Epithelial cell of proximal tubule (primary cell): ENCODE data around the gene C12orf57. TPM values are rescaled to one million over a fixed set of nuclear protein-coding genes. Genes with fewer than 3 reads are reported as not detected.

ENCODE experiments used
- DNase-seq: peaks from one replicate; pipeline ENCODE4 v3.0.0-alpha.2; 2011; ENCODE audit warnings: low read depth
- H3K4me3 ChIP-seq: 2 replicates; pipeline ENCODE4 v1.5.1; 2011; ENCODE audit warnings: low read depth, mild to moderate bottlenecking, low read length
- total RNA-seq: library from RNA; depleted of rRNA; stranded (reverse); fragments of >200 nt; gene quantifications from 2 replicates; pipeline ENCODE4 v1.2.3, GENCODE V29; 2015
- TF ChIP-seq, protein P1 (sequence below): conservative IDR thresholded peaks from 2 replicates; pipeline ENCODE4 v1.5.1; 2012; ENCODE audit warnings: low read depth, mild to moderate bottlenecking, low read length

C12orf57 gene
- total RNA-seq, 1 donor from 2014 or later: 174 TPM

DNA sequence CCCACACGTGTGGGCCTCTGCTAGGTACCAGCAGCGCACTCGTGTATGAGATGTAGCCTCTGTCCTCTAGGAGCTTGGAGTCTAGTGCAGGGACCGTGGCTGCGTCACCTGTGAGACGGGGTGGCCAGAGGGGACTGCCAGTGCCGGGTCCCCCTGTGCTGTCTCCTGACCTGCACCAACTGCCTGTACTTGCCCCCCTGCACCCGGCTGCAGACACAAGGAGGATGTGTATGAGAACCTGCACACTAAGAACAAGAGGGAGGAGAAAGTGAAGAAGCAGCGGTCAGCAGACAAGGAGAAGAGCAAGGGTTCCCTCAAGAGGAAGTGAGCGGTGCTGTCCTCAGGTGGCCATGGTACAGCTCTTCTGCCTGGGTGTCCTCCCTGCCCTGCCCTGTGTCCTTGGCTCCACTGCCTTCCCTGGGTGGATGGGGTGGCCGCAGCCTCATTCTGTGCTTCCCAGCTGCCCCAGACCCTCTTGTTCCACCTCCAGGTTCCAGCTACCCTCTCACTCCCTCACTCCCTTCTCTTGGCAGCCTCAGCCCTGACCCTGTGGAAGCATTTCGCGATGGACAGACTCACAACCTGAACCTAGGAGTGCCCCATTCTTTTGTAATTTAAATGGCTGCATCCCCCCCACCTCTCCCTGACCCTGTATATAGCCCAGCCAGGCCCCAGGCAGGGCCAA is 16.9 kb downstream of the C12orf57 start:
- no peak overlapping the region for H3K4me3 ChIP-seq
- TF ChIP-seq, protein P1, sequence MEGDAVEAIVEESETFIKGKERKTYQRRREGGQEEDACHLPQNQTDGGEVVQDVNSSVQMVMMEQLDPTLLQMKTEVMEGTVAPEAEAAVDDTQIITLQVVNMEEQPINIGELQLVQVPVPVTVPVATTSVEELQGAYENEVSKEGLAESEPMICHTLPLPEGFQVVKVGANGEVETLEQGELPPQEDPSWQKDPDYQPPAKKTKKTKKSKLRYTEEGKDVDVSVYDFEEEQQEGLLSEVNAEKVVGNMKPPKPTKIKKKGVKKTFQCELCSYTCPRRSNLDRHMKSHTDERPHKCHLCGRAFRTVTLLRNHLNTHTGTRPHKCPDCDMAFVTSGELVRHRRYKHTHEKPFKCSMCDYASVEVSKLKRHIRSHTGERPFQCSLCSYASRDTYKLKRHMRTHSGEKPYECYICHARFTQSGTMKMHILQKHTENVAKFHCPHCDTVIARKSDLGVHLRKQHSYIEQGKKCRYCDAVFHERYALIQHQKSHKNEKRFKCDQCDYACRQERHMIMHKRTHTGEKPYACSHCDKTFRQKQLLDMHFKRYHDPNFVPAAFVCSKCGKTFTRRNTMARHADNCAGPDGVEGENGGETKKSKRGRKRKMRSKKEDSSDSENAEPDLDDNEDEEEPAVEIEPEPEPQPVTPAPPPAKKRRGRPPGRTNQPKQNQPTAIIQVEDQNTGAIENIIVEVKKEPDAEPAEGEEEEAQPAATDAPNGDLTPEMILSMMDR: peak; percentile 19
- DNase-seq: no peak

DNA sequence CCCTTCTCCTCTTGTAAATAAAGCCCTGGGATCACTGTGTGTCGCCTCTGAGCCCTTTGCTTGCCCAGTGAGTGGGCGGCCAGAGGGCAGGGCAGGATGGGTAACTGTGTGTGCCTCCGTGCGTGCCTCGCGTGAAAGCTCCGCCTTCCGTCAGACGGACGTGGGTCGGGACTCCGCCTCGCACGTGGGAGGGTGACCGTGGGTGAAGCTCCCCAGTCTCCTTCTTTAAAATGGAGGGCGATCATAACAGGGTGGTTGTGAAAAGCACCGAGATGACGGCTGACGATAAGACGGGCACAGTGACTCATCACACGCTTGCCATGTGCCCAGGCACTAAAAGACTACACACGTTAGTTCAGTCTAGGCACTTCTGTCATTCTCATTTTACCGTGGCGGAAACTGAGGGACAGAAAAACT is 17.5 kb downstream of the C12orf57 start:
- TF ChIP-seq, protein P1: no peak
- H3K4me3 ChIP-seq: no peak overlapping the region
- no peak for DNase-seq

DNA sequence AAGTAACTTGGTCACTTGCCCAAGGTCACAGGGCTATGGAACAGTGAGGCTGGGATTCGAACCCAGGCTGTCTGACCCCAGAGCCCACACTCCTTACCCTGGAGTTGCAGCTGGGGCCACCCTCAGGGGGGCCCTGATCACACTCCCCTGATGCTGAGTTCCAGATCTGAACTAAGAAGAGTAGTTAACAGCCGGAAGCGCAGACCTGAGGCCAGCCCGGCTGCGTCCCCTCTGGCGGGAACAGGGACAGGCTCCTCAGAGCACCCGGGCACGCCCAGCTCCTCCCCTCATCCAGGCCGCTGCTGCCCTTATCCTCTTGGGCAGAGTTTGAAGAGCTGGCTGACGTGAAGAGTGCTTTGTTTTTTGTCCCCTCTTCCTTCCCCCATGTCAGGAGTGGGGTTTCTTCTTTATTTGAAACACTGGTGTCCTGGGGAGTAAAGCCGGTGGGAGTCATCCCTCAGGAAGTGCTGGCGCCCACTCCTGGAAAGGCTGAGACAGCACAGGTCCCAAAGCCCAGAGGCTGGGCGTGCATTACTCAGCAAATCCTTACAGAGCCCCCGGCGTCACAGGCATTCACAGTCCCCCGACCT is 18.0 kb downstream of the C12orf57 start:
- TF ChIP-seq, protein P1: peak; percentile 46
- DNase-seq: no peak
- no peak overlapping the region for H3K4me3 ChIP-seq

DNA sequence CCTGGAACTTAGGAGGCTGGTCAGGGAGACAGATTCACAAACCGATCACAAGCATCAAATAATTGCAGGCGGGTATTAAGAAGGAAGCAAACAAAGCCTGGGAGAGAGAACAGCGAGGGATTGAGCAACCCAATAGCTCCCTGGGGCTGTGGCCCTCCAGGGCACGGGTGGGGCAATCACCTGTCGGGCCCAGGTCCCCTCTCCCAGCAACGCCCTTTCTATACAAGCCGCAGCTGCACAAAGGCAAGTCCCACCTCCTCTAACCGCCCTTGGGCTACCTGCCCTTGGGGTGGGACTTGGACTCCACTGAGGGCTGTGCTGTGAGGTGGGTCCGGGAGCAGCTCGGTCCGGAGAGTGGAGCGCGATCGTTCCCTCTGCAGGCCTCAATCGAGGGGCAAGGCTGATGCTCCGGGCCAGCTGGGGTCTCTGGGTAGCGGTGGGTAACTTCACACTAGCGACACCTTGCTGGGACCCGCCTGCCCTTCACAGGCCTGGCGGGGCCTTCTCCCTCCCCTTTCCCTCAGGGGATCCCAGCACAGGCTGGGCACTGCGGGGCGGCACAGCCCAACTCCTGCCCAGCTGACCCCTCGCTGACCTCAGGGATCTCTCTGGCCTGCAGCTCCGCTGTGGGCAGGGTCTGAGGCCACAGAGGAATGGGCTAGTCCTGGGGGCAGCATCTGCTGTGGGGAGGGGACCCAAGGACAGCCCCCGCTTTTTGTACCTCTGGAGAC is 18.6 kb downstream of the C12orf57 start:
- no peak for DNase-seq
- H3K4me3 ChIP-seq: no peak overlapping the region
- TF ChIP-seq, protein P1: no peak

DNA sequence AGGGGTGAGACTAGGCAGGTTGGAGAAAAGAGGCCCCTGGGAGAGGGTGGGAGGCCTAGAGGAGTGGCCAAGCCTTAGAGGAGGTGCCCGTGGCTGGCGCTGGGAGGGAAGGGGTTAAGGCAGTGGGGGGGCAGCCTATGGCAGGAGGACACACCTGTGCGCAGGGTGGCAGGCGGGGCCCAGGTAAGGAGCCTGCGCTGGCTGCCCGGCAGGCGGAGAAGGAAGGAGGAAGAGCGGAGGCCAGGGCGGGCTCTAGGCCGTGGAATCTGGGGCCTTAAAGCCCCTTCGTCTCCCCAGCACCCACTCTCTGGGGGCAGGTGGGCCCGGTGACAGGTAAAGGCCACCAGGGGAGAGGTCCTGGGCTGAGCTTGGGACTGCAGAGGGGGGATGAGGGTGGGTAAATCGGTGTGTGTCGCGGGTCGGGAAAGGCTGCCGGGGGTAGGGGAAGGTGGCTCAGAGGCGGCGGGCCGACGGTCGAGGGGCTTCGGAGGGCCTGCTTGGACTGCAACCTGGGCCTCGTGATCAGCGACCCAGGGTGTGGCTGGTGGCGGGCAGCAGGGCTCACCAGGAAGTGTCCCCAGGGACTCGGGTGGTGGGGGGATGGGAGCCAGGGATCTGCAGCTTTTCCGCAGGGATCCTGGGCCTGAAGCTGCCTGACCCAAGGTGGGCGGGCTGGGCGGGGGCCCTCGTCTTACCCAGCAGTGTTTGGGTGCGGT is 19.4 kb downstream of the C12orf57 start:
- peak overlapping the region; percentile 11 for H3K4me3 ChIP-seq
- no peak for DNase-seq
- TF ChIP-seq, protein P1: no peak

DNA sequence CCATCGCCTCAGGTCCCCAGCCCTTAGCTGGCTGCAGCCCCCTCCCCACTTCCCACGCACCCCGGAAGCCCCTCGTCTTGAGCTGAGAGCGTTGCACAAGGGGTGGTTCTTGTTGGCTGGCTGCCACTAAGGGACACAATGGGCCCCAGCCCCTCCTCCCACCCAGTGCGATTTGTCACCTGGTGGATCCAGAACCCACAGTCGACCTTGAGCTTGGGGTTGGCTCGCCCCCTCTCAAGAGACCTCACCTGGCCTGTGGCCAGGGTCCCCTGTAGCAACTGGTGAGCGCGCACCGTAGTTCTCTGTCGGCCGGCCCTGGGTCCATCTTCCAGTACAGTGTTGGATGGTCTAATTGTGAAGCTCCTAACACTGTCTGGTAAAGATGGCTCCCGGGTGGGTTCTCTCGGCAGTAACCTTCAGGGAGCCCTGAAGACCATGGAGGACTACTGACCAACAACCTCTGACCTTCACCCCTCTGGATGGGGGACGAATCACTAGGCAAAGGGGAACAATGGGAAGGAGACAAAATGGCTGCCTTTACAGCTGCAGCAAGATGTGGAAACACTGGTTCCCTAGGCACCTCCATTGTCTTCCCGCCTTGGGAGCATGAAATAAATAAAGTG is 20.1 kb downstream of the C12orf57 start:
- no peak overlapping the region for H3K4me3 ChIP-seq
- no peak for DNase-seq
- TF ChIP-seq, protein P1: no peak
